MM.1S (cell line): Measurements from ENCODE around the gene CHN1.

ENCODE experiments used
- EZH2 ChIP-seq: fragments of 300-600 bp; sonication (generic); optimal IDR thresholded peaks from 2 replicates; pipeline ENCODE3; 2017; ENCODE audit warnings: low read depth, mild to moderate bottlenecking, antibody characterized with exemption, low read length, mixed read lengths
- TF ChIP-seq, protein P1 (sequence below): fragments of 300-600 bp; sonication (generic); IDR thresholded peaks from 2 replicates; pipeline ENCODE4 v1.5.1; 2016; ENCODE audit warnings: antibody characterized with exemption, low read length, mixed read lengths

DNA sequence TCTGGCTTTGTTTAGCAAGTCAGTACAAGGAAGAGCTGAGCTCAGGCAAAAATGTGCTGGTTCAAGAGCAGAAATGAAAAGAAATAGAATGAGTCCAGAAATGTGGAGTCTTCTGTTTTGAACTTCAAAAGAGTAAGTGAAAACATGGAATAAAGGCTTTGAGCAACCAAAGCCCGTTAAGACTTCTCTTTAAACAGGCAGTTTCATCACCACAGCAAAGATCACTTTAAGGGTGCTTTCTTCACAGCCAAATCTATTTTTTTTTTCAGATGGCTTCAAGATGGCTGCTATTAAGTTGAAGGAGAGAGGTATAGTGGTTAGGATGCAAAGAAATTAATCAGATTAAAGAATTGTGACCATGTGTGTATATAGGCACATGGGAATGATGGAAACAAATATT, 238.9 kb downstream of the CHN1 start:
- TF ChIP-seq, protein P1, sequence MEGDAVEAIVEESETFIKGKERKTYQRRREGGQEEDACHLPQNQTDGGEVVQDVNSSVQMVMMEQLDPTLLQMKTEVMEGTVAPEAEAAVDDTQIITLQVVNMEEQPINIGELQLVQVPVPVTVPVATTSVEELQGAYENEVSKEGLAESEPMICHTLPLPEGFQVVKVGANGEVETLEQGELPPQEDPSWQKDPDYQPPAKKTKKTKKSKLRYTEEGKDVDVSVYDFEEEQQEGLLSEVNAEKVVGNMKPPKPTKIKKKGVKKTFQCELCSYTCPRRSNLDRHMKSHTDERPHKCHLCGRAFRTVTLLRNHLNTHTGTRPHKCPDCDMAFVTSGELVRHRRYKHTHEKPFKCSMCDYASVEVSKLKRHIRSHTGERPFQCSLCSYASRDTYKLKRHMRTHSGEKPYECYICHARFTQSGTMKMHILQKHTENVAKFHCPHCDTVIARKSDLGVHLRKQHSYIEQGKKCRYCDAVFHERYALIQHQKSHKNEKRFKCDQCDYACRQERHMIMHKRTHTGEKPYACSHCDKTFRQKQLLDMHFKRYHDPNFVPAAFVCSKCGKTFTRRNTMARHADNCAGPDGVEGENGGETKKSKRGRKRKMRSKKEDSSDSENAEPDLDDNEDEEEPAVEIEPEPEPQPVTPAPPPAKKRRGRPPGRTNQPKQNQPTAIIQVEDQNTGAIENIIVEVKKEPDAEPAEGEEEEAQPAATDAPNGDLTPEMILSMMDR = no peak
- TF ChIP-seq EZH2 = no peak
